Tracheal epithelial cell (primary cell): ENCODE measurements around the gene MEN1. TPM values are rescaled to one million over a fixed set of nuclear protein-coding genes. Genes with fewer than 3 reads are reported as not detected.

Experiments
- total RNA-seq: library from RNA; depleted of rRNA; stranded (reverse); fragments of >200 nt; gene quantifications from 2 replicates; pipeline ENCODE4 v1.2.1, GENCODE V29; 2014

The MEN1 gene
- 11.6 and 12.8 TPM in 2 replicates for total RNA-seq

DNA sequence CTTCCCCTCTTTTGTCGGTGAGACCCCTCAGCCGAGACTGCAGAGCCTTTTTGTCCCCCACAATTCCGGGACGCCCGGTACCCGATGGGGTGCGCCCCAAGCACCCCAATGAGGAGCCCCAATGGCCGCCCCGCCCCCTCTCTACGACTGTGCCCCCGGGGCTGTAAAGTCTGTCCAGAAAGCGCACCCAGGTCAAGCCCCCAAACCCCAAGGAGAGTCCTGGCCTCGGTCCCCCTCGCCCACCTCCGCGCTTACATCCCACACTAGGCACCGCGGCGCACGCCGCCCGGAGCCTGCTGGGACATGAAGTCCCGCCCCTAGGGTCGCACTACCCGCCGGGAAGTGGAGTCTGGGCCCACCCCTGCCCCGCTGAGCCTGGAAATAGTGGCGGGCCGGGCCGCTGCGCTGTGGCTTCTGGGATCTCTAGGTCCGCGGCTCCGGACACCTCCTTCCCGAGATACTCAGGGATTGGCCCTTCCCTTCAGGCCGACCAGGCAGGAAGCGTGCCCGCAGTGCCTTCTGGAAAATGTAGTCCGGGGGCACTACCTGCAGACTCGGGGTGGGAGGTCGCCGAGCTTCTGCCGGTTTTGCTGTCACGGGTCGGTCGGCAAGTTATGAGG, at the start of gene MEN1:
Gene MEN1, minus strand, starts transcription at position 281 of the 620 bp plus-strand sequence. CDS start 442 bp downstream, outside the sequence.

DNA sequence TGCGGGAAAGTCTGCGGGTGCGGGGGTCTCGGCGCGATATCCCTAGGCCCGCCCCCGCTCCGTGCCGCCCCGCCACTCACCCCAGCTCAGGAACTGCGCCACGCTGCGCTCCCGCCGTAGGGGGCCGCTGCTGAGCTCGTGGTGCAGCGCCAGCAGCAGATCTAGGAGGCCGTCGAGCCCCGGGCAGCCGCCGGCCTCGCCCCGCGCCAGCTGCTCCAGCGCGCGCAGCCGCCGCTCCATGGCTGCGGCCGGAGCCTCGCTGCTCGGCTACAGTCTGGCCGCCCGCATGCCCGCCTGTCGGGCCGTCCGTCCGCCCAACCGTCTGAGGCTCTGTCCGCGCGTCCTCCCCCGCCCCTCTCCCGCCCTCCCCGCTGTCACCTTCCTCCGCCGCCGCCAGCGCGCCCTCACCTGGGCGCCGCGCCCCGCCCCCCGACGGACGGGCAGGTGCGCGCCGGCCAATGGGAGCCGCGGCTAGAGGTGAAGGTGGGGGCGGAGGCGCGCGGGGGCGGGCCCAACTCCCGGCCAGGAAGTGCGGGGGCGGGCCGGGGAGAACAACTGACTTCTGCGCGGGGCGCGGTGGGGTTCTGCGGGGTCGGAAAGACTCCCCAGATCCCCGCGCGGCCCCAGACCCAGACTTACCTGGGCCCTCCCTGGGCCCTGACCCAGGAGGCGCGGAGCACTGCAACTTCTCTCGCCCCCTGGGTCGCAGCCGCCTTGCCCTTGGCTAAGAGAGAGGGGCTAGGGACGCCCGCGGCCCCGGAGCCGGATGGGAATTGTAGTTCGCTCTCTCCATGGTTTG, 34.2 kb upstream of the MEN1 start, which contains the start of gene CDC42BPG:
Gene CDC42BPG, minus strand, starts transcription at position 324 of the 799 bp plus-strand sequence. Its CDS starts 84 bp downstream, at position 240.

DNA sequence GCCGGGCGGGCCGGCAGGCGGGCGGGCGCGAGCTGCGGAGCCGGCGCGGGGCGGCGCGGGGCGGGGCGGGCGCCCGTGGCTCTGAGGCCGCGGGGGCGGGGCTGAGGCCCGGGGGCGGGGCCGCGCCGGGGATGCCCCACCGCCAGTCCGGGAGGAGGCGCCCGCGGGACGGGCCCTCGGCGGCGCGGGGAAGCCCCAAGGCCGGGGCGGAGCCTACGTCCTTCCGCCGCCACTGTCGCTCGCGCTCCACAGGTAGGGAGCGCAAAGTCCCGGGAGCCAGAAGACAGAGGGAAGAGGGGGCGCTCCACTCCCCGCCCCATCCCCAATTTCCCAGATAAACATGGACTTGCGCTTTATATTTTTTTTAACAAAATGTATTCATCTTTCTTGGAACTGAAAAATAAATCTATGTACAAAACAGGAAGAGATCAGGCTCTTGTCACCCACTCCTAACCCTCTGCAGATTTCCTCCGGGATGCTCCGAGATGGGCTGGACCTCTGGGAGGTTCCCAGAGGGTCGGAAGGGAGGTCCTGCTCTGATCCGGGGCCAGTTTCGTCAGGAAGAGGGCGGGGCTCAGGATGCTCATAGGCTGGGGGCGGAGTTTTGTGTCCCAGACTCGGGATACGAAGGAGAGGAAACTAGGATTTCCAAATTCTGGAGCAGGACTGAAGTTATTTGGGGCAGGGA, 7.0 kb downstream of the MEN1 start, which contains the start of gene MAP4K2:
Gene MAP4K2, minus strand, starts transcription at position 57 of the 688 bp plus-strand sequence. CDS start 65 bp downstream, outside the sequence.

DNA sequence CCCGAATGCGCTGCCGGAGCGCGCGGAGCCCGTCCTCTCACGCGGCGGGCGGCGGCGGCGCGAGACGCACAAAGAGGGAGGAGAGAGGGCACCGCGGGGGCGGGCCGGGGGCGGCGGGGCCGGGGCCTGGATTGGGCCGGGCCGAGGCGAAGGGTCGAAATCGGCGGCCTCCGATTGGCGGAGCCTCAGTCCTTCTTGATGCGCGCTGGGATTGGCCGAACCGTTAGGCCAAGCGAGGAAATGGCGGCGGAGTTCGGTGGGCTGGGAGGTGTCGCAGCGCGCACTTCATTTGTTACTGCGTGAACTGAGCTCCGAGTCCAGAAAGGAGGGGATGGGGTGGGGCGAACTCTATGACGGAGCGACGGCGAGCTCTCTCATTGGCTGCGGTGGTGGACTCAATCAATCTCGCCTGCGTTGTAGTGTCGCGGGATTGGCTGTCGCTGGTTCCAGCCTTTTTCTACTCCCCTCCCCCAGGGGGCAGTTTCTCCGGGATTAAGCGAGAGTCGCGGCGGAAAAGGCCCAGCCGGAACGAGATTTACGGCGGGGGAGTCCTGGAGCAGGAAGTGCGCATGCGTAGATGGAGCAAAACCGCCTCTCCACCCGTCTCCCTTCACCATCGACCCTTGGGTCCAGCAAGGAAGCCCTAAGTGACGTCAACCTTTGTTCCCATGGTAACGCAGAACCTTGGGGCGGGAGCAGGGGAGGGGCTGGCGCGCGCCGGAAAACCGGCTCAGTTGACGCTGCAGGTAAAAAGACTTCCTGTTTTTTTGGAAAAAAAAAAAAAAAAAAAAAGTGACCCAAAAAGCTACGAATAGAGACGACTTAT, 31.7 kb downstream of the MEN1 start, which contains the start of gene SF1:
Gene SF1, minus strand, starts transcription at position 70 of the 826 bp plus-strand sequence. CDS start 150 bp downstream, outside the sequence.

DNA sequence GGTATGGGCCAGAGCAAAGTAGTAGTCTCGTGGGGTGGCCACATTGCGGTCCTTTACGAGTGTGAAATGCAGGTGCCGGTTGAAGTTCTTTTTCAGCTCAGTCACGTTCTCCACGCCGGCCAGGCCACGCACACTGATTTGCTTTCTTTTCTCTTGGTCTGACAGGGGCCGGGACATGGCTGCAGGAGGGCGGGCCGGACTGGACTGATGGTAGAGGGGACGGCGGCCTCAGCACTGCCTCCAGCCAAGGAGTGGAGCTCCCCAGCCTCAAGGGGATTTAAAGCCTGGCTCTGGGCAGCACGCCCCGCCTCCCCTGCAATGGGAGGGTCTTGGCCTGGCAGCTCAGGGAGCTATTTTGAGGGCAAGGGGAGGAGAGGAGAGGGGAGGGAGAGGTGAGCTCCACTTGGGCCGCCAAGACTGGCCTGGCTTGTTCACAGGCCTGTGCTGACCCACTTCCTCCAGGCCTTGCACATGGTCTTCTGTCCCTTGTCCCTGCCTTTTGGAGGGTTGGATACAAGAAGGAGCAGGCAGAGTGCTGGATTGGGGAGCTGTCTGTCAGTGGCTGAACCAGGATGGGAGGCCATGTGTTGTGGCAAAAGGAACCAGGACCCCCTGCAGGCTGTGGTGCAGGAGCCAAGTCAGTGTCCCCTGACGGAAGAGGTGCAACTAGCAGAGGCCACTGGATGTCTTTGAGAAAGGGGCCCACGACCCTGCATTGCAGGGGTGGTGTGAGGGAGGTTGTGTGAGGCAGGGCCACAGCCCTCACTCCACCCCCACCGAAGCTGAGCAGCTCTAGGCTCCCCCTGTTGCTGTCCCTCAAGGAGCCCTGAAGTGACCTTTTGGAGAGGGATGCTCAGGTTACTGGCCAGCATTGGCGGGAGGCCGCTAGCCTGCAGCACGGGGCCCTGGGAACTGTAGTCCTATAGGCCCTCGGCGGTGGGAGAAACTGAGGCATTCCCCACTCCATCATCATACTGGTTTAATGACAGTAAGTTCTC, 50.3 kb downstream of the MEN1 start, which contains the start of gene PYGM:
Gene PYGM, minus strand, starts transcription at position 253 of the 998 bp plus-strand sequence. Its CDS starts 76 bp downstream, at position 177.

Other genes with a start within 250 kb of the MEN1 start
- gene SLC22A12, start 219.3 kb downstream of the MEN1 start, total RNA-seq, result not detected in 2 replicates
- gene NRXN2, start 87.4 kb downstream of the MEN1 start, total RNA-seq, result not detected in 2 replicates
- gene RASGRP2, start 66.4 kb downstream of the MEN1 start, total RNA-seq, result 0.48 TPM in 1 of 2 replicates, not detected in the other
- gene PYGM, start 50.6 kb downstream of the MEN1 start, total RNA-seq, result 0.21 TPM in 1 of 2 replicates, not detected in the other
- gene SF1, start 32.0 kb downstream of the MEN1 start, total RNA-seq, result 34.1 and 35.7 TPM in 2 replicates
- 14.7 and 16.0 TPM in 2 replicates for gene MAP4K2, start 7.3 kb downstream of the MEN1 start, total RNA-seq
- 12.0 and 17.1 TPM in 2 replicates for gene CDC42BPG, start 34.1 kb upstream of the MEN1 start, total RNA-seq
- gene EHD1, start 68.1 kb upstream of the MEN1 start, total RNA-seq, result 41.6 and 107 TPM in 2 replicates
- gene ATG2A, start 106.7 kb upstream of the MEN1 start, total RNA-seq, result 11.7 and 13.5 TPM in 2 replicates
- 6.0 and 28.2 TPM in 2 replicates for gene PPP2R5B, start 114.1 kb upstream of the MEN1 start, total RNA-seq
- not detected in 2 replicates for gene GPHA2, start 125.3 kb upstream of the MEN1 start, total RNA-seq
- gene MAJIN, start 161.6 kb upstream of the MEN1 start, total RNA-seq, result not detected in 2 replicates
- gene BATF2, start 186.4 kb upstream of the MEN1 start, total RNA-seq, result 0.21 and 0.96 TPM in 2 replicates
- gene ARL2, start 203.6 kb upstream of the MEN1 start, total RNA-seq, result 76.9 and 109 TPM in 2 replicates
- gene SNX15, start 216.9 kb upstream of the MEN1 start, total RNA-seq, result 13.5 and 21.3 TPM in 2 replicates
- gene SAC3D1, start 230.7 kb upstream of the MEN1 start, total RNA-seq, result 9.9 and 14.5 TPM in 2 replicates
- 15.9 and 18.1 TPM in 2 replicates for gene NAALADL1, start 248.0 kb upstream of the MEN1 start, total RNA-seq